HepG2 (cell line): ENCODE measurements around the gene GPR33. TPM values are rescaled to one million over a fixed set of nuclear protein-coding genes. Genes with fewer than 3 reads are reported as not detected.

ENCODE experiments used
- AGO2 ChIP-seq: fragments of 200-400 bp; formaldehyde crosslinking; optimal IDR thresholded peaks from 2 replicates; pipeline ENCODE3; 2017; ENCODE audit warnings: mild to moderate bottlenecking, low read depth, low read length, moderate library complexity
- ATM ChIP-seq: fragments of 450-650 bp; IDR thresholded peaks from 2 replicates; pipeline ENCODE4 v1.7.1; 2017; ENCODE audit warnings: mild to moderate bottlenecking, borderline replicate concordance
- DDIT3 ChIP-seq: sonication (generic); formaldehyde crosslinking; IDR thresholded peaks from 2 replicates; pipeline ENCODE4 v1.4.0; 2020; ENCODE audit warnings: mild to moderate bottlenecking, missing genetic modification reagents
- DPF2 ChIP-seq: sonication (generic); formaldehyde crosslinking; IDR thresholded peaks from 2 replicates; pipeline ENCODE4 v1.4.0; 2020; ENCODE audit warnings: mild to moderate bottlenecking, low read depth, missing genetic modification reagents, borderline replicate concordance
- HNRNPL ChIP-seq: fragments of 200-400 bp; formaldehyde crosslinking; IDR thresholded peaks from 2 replicates; pipeline ENCODE4 v1.6.1; 2017; ENCODE audit warnings: mild to moderate bottlenecking, low read depth, low read length
- KDM3A ChIP-seq: IDR thresholded peaks from 2 replicates; pipeline ENCODE4 v1.6.1; 2018; ENCODE audit warnings: low read depth, missing compliant biosample characterization
- KLF13 ChIP-seq: sonication (generic); formaldehyde crosslinking; IDR thresholded peaks from 2 replicates; pipeline ENCODE4 v1.4.0; 2020; ENCODE audit warnings: mild to moderate bottlenecking, missing genetic modification reagents
- MNT ChIP-seq: fragments of 450-650 bp; IDR thresholded peaks from 2 replicates; pipeline ENCODE4 v1.6.1; 2016
- MYPOP ChIP-seq: sonication (generic); formaldehyde crosslinking; IDR thresholded peaks from 2 replicates; pipeline ENCODE4 v1.8.1; 2023; ENCODE audit warnings: mild to moderate bottlenecking, moderate library complexity, missing genetic modification reagents
- PATZ1 ChIP-seq: sonication (generic); formaldehyde crosslinking; IDR thresholded peaks from 2 replicates; pipeline ENCODE4 v1.4.0; 2020; ENCODE audit warnings: missing genetic modification reagents
- PLRG1 ChIP-seq: fragments of 450-650 bp; conservative IDR thresholded peaks from 2 replicates; pipeline ENCODE4 v1.6.1; 2016
- PRPF4 ChIP-seq: fragments of 200-400 bp; formaldehyde crosslinking; IDR thresholded peaks from 2 replicates; pipeline ENCODE4 v1.6.1; 2016; ENCODE audit warnings: low read length, low read depth; ENCODE audit not compliant: poor library complexity, severe bottlenecking
- SALL1 ChIP-seq: sonication (generic); formaldehyde crosslinking; IDR thresholded peaks from 2 replicates; pipeline ENCODE4 v1.8.0; 2022; ENCODE audit warnings: mild to moderate bottlenecking, missing genetic modification reagents
- SOX13 ChIP-seq, 3 experiments: fragments of 450-650 bp in 1 of 3; sonication (generic) in 1 of 3; formaldehyde crosslinking in 1 of 3; IDR thresholded peaks in 2 of 3; conservative IDR thresholded peaks in 1 of 3; 2 replicates each; pipeline versions ENCODE4 v1.5.0 to v1.6.1; 2016 to 2020; ENCODE audit warnings: antibody characterized with exemption in 1 of 3, mild to moderate bottlenecking in 1 of 3, missing compliant biosample characterization in 1 of 3, missing genetic modification reagents in 1 of 3, moderate library complexity in 1 of 3
- SP4 ChIP-seq: sonication (generic); formaldehyde crosslinking; IDR thresholded peaks from 2 replicates; pipeline ENCODE4 v1.8.1; 2023; ENCODE audit warnings: mild to moderate bottlenecking, missing genetic modification reagents
- ZFP37 ChIP-seq: sonication (generic); formaldehyde crosslinking; IDR thresholded peaks from 2 replicates; pipeline ENCODE4 v1.4.0; 2020; ENCODE audit warnings: missing genetic modification reagents, borderline replicate concordance
- ZNF367 ChIP-seq: sonication (generic); formaldehyde crosslinking; IDR thresholded peaks from 2 replicates; pipeline ENCODE4 v1.4.0; 2020; ENCODE audit warnings: missing genetic modification reagents, borderline replicate concordance
- ZNF883 ChIP-seq: sonication (generic); formaldehyde crosslinking; IDR thresholded peaks from 2 replicates; pipeline ENCODE4 v1.5.1; 2020; ENCODE audit warnings: mild to moderate bottlenecking, missing genetic modification reagents; ENCODE audit errors: not compliant biosample characterization
- polyA plus RNA-seq, 8 experiments: library from polyadenylated mRNA; depleted of rRNA in 3 of 8; stranded (reverse) in 7 of 8; unstranded in 1 of 8; fragments of >200 nt; fragmentation: Illumina TruSeq in 4 of 8; extraction: Trizol in 4 of 8; gene quantifications; 2 replicates each; pipeline versions ENCODE4 v1.2.1 to v1.2.3, GENCODE V29; 2011 to 2016; ENCODE audit warnings: low read depth in 4 of 8, missing spikeins in 1 of 8, mixed read lengths in 1 of 8; ENCODE audit not compliant: insufficient read depth in 1 of 8
- total RNA-seq, 5 experiments: library from RNA; depleted of rRNA; stranded (reverse); fragments of >200 nt; fragmentation: Illumina TruSeq; extraction: Trizol; gene quantifications; 2 replicates each; pipeline ENCODE4 v1.2.3, GENCODE V29; 2016; ENCODE audit warnings: low read depth in 1 of 5
- TF ChIP-seq, protein P1 (sequence below): sonication (generic); formaldehyde crosslinking; IDR thresholded peaks from 2 replicates; pipeline ENCODE4 v1.8.0; 2022; ENCODE audit warnings: mild to moderate bottlenecking, missing genetic modification reagents, moderate library complexity

GPR33 gene
- total and polyA plus RNA-seq, 2 of the 13 experiments (the other 11 are each of a cell fraction or from before 2014, with no cell fraction given): not detected

DNA sequence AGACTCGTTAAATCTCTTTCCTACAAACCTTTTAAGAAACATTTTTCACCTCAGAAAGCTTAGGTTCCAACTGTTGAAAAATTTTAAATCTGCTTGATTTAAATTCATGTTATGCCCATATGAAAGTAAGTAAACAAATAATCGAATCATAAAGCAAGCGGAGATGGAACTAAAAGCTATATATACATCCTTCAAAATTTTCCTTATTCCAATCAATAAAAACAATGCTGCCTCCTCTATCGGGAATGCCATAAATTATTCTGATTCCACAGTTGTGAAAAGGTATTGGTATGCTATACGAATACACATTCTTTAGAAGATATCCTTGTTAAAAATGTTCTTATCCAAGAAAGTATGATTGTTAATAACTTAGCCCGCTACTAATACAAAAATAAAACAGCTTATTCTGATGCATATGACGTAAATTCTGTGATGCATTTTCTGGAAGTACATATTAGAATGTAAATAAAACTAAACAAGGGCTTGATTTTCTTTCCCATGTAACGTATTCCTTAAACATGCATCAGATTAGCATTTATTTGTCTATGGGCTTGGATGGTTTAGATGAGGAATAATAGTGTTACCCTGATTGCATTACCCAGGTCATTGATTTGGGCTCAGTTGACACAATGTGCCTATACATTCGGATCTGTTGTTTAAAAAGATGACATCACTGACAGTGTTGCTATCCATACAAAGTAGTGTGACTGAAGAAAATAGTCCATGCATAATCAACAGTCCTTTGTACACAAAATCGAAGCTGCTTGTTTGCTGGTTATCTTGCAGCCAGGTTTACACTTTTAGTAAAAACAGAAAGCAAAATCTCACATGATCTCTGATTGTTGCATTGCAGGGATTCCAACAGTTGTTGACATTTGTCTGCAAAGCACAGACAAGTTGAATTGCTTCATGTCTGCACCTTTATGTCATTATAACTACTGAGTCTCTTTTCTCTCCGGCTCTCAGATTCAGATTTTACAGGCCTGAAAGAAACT lies 29.9 kb downstream of the GPR33 start (continued):
- peak; percentile 56; the same call in 1 of the 2 replicates for TF ChIP-seq MNT
- TF ChIP-seq HNRNPL: no peak
- TF ChIP-seq KLF13 (CRISPR knock-in tag): no peak
- no peak for TF ChIP-seq PLRG1
- TF ChIP-seq PATZ1: no peak
- peak; percentile 17; the same call in 1 of the 2 replicates for TF ChIP-seq SOX13 (IDR thresholded peaks at IDR 0.05)
- TF ChIP-seq SOX13 (CRISPR knock-in tag; conservative IDR thresholded peaks at IDR 0.05 in 1 of 2, IDR thresholded peaks at IDR 0.05 in 1 of 2): peak in 1 of 2 experiments; percentile 91; a peak in 2 of 4 replicates
- no peak for TF ChIP-seq ATM
- no peak for TF ChIP-seq ZNF883 (CRISPR knock-in tag)
- no peak; the same call in 1 of the 2 replicates for TF ChIP-seq DPF2 (CRISPR knock-in tag)
- peak; percentile 45; the same call in 1 of the 2 replicates for TF ChIP-seq SALL1 (CRISPR knock-in tag)
- TF ChIP-seq, protein P1, sequence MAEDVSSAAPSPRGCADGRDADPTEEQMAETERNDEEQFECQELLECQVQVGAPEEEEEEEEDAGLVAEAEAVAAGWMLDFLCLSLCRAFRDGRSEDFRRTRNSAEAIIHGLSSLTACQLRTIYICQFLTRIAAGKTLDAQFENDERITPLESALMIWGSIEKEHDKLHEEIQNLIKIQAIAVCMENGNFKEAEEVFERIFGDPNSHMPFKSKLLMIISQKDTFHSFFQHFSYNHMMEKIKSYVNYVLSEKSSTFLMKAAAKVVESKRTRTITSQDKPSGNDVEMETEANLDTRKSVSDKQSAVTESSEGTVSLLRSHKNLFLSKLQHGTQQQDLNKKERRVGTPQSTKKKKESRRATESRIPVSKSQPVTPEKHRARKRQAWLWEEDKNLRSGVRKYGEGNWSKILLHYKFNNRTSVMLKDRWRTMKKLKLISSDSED (CRISPR knock-in tag): no peak
- TF ChIP-seq AGO2: no peak
- TF ChIP-seq MYPOP: peak; percentile 30; the same call in 1 of the 2 replicates
- no peak for TF ChIP-seq SP4 (CRISPR knock-in tag)
- TF ChIP-seq ZFP37 (CRISPR knock-in tag): no peak
- TF ChIP-seq KDM3A (CRISPR knock-in tag): no peak
- no peak for TF ChIP-seq ZNF367 (CRISPR knock-in tag)
- no peak for TF ChIP-seq PRPF4
- TF ChIP-seq DDIT3 (CRISPR knock-in tag): no peak
